Peyer's patch (tissue), 4 donors: ENCODE measurements around the gene TENT5A. TPM values are rescaled to one million over a fixed set of nuclear protein-coding genes. Genes with fewer than 3 reads are reported as not detected.

Experiments
- DNase-seq, 3 donors: peaks; one replicate each; pipeline ENCODE4 v3.0.0-alpha.2; 2017 to 2019
- H3K27ac ChIP-seq, 4 donors: fragments of 200-600 bp; sonication (generic); one replicate each; pipeline ENCODE4 v1.5.1; 2016 to 2019
- H3K27me3 ChIP-seq, 2 donors: fragments of 200-600 bp; sonication (generic); one replicate each; pipeline ENCODE4 v1.5.1; 2019
- H3K36me3 ChIP-seq, 3 donors: fragments of 200-600 bp; sonication (generic); one replicate each; pipeline ENCODE4 v1.5.1; 2016 to 2019
- H3K4me1 ChIP-seq, 4 donors: fragments of 200-600 bp; sonication (generic); one replicate each; pipeline ENCODE4 v1.5.1; 2016 to 2019
- H3K4me3 ChIP-seq, 4 donors: fragments of 200-600 bp; sonication (generic); 1 replicate in 3 of 4; 2 replicates in 1 of 4; pipeline ENCODE4 v1.5.1; 2016 to 2019; ENCODE audit warnings: mild to moderate bottlenecking in 1 of 4
- H3K9me3 ChIP-seq, 4 donors: fragments of 200-600 bp; sonication (generic); one replicate each; pipeline ENCODE4 v1.5.1; 2016 to 2019; ENCODE audit warnings: mild to moderate bottlenecking in 1 of 4
- CTCF ChIP-seq, 6 experiments: fragments of 450-650 bp in 4 of 6; fragments of 200-600 bp in 2 of 6; sonication (generic) in 1 of 6; IDR thresholded peaks; one replicate each; pipeline ENCODE4 v1.5.1; 2017 to 2019; ENCODE audit warnings: antibody characterized with exemption in 6 of 6, mild to moderate bottlenecking in 3 of 6, moderate library complexity in 1 of 6
- POLR2A ChIP-seq, 2 donors: fragments of 450-650 bp; IDR thresholded peaks; one replicate each; pipeline ENCODE4 v1.5.1; 2017; ENCODE audit warnings: antibody characterized with exemption in 2 of 2, mild to moderate bottlenecking in 2 of 2, moderate library complexity in 2 of 2
- total RNA-seq, 4 donors: library from RNA; depleted of rRNA; stranded (reverse); fragments of >200 nt; gene quantifications; one replicate each; pipeline ENCODE4 v1.1.0, GENCODE V29; 2016

The TENT5A gene
- total RNA-seq, 4 donors from 2014 or later: 35.4 to 73.4 (median 58.6) TPM

DNA sequence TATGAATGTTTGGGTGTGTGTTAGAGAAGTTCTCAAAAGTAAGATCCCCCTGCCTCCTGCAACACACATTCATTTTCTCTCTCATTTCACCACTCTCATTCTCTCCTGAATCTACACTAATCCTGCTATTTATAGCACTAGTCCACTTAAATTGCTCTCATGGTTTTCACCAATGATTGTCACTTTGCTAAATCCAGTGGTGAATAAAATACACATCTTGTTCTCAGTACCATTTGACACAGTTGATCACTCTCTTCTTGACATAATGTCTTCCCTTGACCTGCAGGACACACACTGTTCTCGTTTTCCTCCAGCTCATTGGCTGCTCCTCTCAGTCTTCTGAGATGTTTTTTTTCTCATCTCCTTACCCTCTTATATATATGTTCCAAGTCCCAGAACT is 32.1 kb downstream of the TENT5A start:
- H3K4me3 ChIP-seq: no peak overlapping the region
- H3K27me3 ChIP-seq: no peaks in the 10 kb centered on the region
- H3K27ac ChIP-seq: no peak overlapping the region
- DNase-seq: no peak
- no peaks in the 10 kb centered on the region for H3K9me3 ChIP-seq
- H3K36me3 ChIP-seq: no peaks in the 10 kb centered on the region
- H3K4me1 ChIP-seq: no peaks in the 10 kb centered on the region
- TF ChIP-seq CTCF (IDR thresholded peaks at IDR 0.05): no peak
- no peak for TF ChIP-seq POLR2A (IDR thresholded peaks at IDR 0.05)

GRCh38 chr6:81718126-81718525 is 34.4 kb downstream of the TENT5A start:
- no peak for DNase-seq
- TF ChIP-seq POLR2A (IDR thresholded peaks at IDR 0.05) (no peak), CTCF (IDR thresholded peaks at IDR 0.05) (no peak)
- Histone ChIP-seq H3K9me3 (no peaks in the 10 kb centered on the region), H3K36me3 (no peaks in the 10 kb centered on the region), H3K27ac (no peak overlapping the region), H3K4me1 (no peaks in the 10 kb centered on the region), H3K27me3 (no peaks in the 10 kb centered on the region), H3K4me3 (no peak overlapping the region)

DNA sequence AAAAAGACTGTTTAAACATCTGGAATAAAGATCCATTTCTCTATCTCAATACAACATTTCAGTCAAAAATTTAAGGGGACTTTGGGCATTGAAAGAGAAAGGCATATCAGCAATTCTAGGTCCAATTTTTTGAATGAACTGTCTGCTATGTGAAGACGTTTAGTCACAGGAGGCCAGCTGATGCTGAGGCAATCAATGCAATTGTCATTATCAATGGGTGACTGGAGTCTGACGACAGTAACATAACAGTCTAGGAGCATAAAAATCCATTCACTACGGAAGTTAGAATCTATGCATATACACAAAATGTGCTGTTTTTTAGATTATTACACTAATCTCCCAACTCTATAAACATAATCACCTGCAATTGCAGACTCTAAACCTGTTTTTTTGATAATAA is 37.8 kb downstream of the TENT5A start:
- no peak overlapping the region for H3K27ac ChIP-seq
- no peaks in the 10 kb centered on the region for H3K36me3 ChIP-seq
- TF ChIP-seq POLR2A (IDR thresholded peaks at IDR 0.05) (no peak), CTCF (IDR thresholded peaks at IDR 0.05) (no peak)
- no peak for DNase-seq
- H3K4me3 ChIP-seq: no peak overlapping the region
- no peaks in the 10 kb centered on the region for H3K27me3 ChIP-seq
- H3K4me1 ChIP-seq: no peaks in the 10 kb centered on the region
- H3K9me3 ChIP-seq: no peaks in the 10 kb centered on the region

DNA sequence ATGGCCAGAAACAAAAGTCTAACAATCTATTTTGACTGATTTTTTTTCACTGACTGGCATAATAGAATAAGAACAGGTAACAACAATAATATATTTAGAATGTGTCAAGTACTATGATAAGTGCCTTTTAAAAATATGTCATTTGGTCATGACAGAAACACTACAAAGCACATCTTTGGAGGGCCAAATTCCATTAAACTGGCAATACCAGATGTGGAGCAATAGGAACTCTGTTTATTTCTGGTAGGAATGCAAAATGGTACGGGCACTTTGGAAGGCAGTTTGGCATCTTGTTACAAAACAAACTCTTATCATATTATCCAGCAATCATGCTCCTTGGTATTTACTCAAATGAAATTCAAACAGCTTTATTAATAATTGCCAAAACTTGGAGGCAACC is 39.3 kb downstream of the TENT5A start:
- Histone ChIP-seq H3K36me3 (no peaks in the 10 kb centered on the region), H3K4me1 (no peaks in the 10 kb centered on the region), H3K9me3 (no peaks in the 10 kb centered on the region), H3K27ac (no peak overlapping the region), H3K4me3 (no peak overlapping the region), H3K27me3 (no peaks in the 10 kb centered on the region)
- DNase-seq: no peak
- TF ChIP-seq CTCF (IDR thresholded peaks at IDR 0.05) (no peak), POLR2A (IDR thresholded peaks at IDR 0.05) (no peak)

DNA sequence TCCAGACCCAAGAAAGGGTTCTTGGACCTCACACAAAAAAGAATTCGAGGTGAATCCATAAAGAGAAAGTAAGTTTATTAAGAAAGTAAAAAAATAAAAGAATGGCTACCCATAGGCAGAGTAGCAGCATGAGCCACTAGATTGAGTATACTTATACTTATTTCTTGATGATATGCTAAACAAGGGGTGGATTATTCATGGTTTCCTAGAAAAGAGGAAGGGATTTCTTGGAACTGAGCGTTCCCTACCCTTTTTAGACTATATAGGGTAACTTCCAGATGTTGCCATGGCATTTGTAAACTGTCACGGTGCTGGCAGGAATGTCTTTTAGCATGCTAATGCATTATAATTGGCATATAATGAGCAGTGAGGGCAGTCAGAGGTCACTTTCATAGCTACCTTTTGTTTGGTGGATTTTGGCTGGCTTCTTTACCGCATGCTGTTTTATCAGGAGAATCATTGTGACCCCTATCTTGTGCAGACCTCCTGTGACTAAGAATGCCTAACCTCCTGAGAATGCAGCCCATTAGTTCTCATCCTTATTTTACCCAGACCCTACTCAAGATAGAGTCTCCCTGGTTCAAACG is 44.3 kb downstream of the TENT5A start:
- TF ChIP-seq POLR2A (IDR thresholded peaks at IDR 0.05) (no peak), CTCF (IDR thresholded peaks at IDR 0.05) (no peak)
- DNase-seq: no peak
- no peaks in the 10 kb centered on the region for H3K9me3 ChIP-seq
- no peaks in the 10 kb centered on the region for H3K27me3 ChIP-seq
- no peak overlapping the region for H3K4me3 ChIP-seq
- no peaks in the 10 kb centered on the region for H3K4me1 ChIP-seq
- no peaks in the 10 kb centered on the region for H3K36me3 ChIP-seq
- H3K27ac ChIP-seq: no peak overlapping the region

- H3K36me3 ChIP-seq: no peaks in the 10 kb centered on the region
- H3K27me3 ChIP-seq: no peaks in the 10 kb centered on the region
- H3K4me3 ChIP-seq: no peak overlapping the region
- no peak overlapping the region for H3K27ac ChIP-seq
- no peaks in the 10 kb centered on the region for H3K4me1 ChIP-seq
- no peak for DNase-seq
- no peaks in the 10 kb centered on the region for H3K9me3 ChIP-seq
- TF ChIP-seq CTCF (IDR thresholded peaks at IDR 0.05) (no peak), POLR2A (IDR thresholded peaks at IDR 0.05) (no peak)
These were observed 47.8 kb downstream of the TENT5A start for GRCh38 chr6:81704700-81705099.
